ENCODE measurements around the gene KCNQ1.
A peak's percentile ranks its signal among the peaks of the same experiment; 100 is the strongest.

The KCNQ1 gene

DNA sequence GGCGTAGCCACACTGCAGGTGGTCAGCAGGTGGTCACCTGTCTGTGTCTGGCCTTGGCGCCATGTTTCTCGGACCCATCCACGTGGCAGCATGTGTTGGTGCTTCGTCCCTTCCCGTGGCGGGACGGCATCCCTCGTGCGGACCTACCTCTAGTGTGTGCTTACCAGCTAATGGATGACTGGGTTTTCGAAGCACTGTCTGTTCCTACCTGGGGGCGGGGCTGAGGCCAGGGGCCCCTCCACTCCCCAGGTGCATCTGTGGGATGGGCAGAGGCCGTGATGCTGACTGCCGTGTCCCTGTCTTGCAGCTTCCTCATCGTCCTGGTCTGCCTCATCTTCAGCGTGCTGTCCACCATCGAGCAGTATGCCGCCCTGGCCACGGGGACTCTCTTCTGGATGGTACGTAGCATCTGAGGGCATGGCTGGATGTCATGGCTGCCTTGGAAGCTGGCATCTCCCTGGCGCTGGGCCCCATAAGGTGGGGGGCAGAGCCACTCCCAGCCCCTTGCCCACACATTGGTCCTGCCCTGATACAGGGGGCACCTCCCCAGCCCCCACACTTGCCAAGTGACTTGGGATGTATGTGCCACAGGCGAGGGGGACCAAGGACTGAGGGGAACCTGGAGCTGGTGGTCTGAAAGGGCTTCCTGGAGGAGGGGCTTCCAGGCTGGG, 82.9 kb downstream of the KCNQ1 start:
- no peak for DNase-seq

DNA sequence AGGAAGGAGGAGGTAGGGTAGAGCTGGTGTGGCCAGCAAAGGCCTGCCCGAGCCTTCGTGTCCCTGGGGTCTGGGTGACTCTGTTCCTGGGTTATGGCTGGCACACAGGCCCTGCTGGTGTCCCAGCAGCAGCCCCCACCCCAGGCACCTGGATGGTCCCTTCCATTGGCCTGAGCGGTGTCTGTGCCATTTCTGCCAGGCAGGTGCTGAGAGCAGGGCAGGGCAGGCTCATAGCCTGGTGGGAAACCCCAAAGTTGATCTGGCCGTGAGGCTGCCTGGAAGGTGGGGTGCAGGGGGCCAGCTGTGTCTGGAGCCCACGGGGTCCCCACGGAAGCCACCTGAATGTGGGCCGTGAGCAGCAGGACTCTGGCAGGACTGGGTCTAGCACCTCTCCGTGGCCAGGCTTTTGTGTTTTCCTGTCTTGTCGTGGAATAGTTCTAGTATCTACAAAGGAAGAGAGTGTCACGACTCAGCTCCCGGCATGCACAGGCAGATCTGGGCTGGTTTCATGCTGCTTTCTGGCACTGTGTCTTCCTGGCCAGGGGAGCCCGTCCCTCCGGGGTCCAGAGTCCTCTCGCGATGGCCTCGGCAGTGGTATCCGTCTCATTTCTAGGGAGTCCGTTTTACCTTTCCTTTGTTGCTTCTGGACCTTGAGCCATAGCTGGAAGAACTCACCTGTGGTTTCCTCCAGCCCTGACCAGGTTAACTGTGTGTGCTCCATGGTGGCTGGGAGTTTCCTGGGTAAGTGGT, 83.7 kb downstream of the KCNQ1 start:
- no peak for DNase-seq

DNA sequence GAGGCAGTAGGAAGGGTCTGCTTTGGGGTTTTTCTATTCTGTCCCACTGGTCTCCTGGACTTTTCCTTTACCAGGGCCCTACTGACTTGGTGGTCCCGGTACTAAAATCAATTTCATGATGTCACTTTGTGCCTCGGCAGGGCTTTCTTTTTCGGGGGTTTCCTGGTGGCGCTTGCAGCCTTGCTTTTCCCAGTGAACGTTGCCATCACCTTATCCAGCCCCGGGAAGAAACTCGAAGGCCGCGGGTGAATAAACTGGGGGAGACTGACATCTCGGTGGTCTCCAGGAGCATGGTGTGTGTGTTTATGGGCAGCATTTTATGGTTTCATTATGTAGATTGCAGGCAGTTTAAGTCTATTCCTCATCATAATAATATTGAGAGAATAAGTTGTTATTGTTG, 84.4 kb downstream of the KCNQ1 start:
- DNase-seq = no peak

DNA sequence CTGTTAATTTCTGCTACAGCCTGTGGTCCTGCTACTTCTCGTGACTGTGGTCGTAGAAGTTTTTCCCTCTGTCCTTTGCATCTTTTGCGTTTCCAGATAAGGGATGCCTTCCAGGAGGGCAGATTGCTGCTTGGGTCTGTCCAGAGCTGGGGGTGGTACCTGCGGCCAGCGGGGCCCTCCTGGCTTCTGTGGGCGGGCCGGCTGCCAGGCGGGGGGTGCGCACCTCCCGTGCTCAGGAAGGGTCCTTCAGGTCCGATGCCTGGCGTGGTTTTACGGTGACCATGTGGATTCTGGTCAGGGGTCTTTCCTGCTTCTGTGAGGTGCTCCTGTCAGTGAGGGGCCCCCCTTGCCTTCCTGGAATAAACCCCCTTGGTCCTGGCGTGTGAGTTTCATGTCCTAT, 84.8 kb downstream of the KCNQ1 start:
- DNase-seq = no peak

DNA sequence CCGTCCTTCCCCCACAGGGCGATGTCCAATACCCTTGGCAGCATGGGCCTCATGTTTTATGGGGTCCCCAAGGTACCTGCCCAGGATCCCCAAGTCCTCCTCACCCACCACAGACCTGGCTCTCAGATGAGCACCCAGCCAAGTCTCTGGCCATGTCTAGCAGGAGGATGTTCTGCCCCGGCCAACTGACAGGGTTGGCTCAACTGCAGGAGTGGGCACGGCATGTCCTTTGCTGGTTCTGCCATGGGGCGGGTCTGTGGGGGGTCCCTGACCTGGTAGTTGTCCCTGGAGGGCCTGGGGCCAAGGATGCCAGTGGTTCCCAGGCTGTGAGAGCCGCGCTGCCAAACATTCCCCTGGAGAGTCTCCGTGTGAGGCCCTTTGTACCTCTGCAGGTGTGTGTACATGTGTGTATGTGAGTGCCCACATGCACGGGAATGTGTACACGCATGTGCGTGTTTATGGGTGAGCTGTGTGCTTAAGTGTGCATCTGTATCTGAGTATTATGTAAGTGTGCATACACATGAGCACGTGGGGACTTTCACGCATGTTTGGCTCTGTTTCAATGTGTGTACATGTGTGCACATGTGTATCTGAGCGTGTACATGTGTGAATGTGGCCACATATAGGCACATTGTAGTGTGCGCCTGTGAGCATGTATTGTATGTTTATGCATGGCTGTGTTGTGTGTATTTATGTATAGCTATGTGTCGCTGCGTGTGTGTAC, 85.5 kb downstream of the KCNQ1 start:
- DNase-seq = no peak

DNA sequence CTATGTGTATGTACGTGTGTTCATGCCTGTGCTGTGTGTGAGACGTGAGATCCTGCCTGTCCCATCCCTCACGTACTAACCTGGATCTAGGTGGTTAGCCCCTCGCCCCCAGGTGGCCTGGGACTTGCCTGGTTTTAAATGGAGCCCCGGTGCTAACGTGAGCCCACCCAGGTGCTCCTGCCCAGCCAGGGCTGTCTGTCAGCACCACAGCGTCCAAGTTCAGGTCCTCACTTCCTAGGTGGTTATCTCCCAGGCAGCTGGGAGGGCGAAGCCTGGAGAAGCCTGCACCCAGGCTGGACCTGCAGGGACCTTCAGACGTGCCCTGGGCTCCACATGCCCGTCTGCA, 86.0 kb downstream of the KCNQ1 start:
- DNase-seq = no peak

DNA sequence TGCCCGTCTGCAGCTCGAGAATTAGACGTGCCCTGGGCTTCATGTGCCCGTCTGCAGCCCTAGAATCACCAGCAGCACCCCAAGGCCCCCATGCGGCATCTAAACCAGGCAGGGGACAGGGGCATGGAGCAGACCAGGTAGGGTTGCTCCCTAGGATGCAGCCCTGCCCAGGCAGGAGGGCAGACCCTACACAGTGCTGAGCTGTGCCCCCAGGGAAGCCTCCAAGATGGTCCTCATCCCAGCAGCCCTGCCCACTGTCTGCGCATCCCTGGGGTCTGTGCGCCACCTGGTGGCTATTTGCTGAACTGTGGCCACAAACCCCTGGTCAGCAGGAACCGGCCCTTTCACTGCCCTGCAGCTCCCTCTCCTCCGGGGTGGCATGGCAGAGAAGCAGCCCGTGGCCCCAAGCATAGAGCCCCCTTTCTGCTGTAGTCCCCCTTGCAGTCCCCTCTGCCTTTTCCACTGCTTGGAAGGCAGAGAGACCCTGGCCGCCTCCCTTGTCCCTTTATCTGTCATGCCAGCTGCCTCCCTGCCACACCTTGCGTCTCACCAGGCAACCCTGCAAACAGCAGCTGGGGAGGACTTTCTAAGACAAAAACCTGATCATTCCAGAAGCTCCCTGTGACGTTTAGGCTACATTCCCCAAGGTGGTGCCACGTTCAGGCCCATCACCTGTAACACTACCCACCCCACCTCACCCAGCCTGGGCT, 86.6 kb downstream of the KCNQ1 start:
- DNase-seq = peak; percentile 71

DNA sequence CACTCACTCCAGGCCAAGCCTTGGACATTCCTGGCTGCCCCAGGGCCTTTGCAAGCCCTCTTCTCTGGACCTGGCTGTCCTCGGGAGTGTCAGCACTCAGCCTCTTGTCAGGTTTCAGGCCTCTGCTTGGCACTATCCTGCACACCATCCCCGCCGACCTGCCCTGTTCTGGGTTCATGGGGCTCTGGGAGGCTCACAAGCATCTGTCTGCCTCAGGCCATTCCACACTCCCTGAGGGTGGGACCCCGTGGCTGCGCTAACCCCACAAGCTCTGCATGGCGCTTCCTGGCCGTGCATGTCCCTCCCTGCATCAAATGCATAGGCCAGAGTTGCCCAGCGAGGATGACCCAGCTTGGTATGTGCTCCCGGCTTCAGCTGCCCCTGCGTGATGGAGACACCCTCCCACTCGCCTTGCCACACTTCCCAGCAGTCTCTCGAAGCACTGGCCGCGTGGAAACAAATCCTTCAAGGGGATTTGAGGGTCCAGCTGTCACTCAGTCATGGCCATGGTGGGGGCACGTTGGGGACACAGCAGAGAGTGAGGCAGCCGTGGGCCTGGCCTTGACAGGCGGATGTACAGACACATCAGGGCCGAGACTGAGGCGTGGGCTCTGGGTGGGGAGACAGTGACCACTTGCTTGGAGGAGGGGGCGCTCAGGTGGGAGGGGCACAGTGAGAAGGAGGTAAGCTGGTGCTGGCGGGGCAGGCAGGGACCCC, 87.3 kb downstream of the KCNQ1 start:
- no peak for DNase-seq

DNA sequence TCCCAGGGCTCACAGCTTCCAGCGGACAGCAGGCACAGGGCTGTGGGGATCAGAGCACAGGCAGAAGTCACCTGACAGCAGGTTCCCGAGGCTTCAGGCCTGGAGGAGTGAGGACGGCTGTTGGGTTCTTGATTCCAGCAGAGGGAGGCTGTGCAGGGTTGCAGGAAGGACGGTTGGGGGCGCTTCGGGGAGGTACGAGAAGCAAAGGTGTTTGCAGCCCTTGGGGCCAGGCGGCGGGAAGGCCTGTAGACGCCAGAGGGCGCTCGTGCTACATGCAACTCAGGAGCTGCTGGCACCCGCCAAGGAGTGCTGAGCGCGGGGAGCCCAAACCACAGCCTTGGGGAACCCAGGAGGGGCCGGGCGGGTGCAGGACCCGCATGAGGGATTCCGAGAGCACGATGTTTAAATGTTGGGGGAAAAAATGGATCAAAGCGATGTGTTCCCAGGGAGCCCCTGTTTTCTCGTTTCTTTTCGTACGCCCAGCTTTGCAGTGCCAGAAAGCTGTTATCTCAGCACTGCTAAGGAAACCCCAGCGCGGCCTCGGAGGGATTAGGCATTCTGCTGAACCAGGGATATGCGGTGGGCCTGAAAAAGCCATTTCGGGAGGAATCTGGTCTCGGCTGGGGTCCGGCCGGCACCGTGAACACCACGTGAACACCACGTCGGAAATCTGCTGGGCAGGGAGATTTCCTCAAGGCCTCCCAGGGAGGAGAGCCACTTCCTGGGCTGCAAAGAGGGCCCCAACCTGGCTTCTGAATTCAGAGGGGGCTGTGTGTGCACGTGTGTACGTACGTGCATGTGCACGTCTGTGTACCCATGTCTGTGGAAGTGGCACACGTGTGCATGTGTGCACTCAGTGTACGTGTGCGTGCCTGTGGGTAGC, 88.1 kb downstream of the KCNQ1 start:
- peak; percentile 96 for DNase-seq

DNA sequence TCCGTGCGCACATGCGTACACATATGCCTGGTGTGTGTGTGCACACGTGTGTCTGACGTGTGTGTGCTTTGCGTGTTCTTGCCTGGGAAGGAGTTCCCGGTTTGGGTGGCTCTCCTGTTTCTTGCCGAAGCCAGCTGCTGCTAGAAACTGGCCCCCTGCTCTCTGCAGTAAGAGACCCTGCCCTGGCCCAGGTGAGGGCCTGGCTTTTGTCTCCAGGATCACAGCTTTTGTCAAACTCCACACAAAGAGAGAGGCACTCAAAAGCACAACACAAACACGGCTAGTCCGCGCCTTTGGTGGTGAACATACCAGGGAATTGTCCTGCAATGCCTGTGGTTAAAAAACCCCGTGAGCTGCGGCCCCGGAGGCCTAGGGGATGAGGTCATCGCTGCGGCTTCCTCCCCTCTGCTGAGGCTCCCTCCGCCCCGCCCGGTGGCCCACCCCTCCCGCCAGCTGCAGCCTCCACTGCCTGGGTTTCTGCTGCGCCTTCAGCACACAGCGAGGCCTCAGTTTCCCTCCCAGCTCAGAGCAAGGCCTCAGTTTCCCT, 88.9 kb downstream of the KCNQ1 start:
- DNase-seq = peak; percentile 41

DNA sequence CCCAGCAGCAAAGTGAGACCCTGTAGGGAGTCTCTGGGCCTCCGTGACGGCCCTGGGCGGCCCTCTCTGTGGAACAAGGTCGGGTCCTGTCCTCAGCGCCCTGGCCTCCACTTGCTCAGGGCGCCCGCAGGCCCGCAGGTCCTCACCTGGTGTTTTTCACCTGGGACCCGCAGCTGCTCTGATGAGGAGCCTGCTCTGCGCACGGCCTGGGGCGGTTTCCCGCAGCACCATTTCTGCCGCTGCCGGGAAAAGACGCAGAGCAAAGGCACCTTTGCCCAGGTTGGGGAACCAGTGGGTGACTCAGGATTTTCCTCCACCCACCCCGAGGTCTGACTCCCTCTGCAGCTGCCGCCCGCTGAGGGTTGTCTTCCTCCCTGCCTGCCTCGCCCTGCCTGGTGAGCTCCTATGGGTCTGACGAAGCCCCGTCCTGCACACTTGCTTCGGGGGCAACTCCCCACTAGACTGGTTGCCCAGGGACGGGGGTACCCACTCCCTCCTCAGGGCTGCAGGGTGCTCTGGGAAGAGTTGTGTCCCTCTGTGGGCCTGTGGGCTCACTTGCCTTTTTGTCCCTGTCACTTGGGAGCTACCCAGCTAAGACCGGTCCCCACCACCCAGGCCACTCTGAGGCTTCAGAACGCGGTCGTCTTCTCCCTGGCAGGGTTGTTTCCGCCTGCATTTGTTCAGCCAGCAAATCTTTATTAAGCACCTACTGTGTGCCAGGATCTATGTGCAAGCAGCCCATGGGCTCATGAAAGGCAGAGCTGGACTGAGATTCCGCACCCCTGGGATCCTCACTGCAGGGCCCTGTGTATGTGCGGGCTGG, 89.5 kb downstream of the KCNQ1 start:
- DNase-seq = no peak

DNA sequence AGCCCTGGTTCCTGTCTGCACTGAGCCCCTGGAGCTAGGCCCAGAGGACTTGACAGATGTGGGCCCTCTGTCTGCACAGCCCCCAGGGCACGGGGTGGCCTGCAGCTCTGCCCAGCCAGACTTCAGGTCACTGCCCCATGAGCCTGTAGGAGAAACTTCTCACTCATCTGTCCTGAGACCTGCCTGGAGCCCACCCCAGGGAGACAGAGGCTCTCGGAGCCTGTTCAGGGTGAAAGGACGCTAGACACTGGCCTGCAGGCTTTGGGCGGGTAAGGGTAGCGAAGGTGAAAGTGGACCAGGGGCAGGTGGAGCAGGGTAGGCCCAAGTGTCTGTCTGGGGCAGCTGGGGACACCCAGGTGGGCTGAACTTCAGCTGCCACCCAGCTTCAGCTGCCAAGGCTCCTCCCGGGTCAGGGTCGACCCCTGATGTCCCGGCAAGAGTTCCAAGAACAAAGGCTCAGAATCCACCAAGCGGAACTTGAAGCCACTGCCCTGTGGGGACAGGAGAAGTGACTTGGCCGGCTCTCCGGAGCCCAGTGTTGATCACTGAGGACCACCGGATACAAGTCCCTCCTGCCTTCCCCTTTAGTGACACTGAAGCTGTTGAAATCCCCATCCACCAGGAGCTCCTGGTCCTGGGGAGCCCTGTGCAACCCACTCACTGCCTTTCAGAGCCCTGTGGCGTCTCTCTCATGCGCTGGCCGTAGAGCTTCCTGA, 90.3 kb downstream of the KCNQ1 start:
- DNase-seq = no peak

DNA sequence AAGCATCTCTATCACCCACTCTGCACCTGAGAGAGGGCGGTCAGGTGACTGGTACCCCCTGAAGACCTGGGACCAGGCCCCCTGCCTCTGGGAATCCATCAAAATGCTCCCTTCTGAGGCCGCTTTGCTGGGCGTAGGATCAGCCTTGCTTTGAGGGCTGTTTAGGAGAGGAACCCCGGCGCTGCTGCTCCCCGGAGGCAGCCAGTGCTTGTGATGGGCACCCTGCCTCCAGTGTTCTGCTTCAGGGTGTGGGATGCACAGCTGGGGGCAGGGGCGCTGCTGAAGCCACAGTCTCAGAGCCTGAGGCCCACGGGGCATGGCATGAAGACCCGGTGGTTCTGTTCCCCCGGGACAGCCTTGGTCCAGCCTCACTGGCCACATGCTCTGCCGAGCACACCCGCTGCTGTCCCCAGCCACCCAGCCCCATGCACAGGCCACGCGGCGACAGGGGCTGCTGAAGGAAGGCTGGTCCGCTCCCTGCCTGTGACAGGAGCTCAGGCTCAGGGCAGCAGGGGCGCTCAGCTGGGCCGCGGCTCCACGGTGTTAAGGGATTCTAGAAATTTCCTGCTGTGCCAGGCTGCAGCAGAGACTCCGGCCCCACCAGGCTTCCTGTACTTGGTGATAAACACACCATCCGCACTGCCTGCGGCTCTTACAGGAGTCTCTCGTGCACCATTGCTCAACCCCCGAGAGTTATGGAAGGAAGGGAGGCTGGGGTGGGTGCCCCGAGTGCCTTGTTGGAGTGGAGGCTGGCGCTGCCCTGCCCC, 91.0 kb downstream of the KCNQ1 start:
- no peak for DNase-seq

DNA sequence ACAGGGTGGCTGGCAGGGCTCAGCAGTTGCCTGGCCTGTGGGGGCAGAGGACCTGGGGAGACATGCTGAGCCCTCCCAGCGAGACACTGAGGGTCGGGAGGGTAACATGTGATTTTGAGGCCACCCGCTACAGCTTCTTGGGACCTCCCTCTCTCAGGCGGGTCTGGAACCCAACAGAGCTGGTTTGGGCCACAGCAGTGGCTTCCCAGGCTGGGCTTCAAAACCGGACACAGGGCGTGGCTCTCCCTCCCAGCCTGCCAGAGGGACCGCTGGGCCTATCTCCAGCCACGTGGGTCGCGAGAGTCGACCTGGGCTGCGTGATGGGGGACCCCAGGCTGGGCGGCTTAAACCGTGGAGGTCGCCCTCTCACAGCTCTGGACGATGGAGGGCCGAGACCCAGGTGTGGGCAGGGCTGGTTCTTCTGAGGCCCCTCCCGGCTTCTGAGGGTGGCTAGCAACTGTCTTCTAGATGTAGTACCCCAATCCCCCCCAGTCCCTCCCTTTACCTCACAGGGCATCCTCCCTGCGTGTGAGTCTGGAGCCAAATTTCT, 91.7 kb downstream of the KCNQ1 start:
- no peak for DNase-seq

DNA sequence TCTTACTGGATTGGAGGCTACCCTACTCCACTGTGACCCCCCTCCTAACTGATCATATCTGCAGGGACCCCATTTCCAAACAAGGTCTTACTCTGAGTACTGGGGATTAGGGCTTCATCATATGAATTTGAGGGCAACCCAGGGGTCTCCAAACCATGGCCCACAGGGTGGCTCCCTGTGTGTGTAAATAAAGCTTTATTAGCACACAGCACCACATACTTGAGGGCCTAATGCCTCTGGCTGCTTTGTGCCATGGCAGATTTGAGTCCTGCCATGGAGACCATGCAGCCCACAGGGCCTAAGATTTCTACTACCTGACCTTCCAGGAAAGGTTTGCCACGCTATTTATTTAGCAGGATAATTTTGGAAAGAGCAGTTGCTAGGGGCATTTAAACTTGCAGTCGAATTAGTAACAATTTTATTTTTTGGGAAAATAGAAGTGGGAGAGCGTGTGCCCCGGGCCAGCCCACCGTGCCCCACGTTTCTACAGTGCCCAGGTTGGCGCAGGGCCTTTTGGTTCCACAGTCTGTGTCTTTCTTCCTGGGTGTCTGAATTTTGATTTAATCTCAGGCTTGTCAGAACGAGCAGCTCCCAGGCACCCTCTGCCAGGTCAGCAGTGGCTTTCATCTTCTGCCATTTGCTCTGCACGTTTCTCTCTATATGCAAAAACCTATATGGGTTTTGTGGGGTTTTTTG, 92.3 kb downstream of the KCNQ1 start:
- DNase-seq = no peak

DNA sequence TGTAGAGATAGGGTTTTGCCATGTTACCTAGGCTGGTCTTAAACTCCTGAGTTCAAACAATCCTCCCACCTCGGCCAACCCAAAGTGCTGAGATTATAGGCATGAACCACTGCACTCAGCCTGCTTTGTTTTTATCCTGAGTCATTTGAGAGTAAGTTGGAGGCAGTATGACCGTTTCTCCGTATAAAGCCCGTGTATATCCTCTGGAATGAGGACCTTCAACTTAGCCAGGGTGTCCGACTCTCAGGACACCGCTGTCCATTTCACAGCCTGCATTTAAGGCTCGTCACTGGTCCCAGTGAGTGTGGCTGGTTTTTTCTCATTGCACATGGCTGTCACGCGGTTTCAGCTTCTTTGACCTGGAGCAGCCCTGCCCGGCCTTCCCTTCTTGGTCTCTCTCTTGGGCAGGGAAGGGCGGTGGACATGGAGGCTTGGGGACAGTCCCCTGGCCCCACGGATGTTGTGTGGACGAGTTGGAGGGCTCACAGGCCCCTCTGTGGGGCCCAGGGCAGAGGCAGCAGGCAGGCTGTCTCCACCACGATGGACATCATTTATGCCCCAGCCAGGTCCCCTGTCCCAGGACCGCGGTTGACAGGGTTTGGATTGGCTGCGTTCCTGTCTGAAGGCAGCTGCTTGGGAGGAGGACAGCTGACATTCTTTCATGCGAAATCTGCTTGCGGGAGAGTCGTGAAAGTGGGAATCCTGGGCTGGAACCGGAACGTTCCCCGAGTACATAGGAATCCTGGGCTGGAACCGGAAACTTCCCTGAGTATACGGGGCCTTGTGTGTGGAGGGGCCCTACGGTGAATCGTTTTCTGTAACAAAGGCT, 93.3 kb downstream of the KCNQ1 start:
- DNase-seq = no peak

DNA sequence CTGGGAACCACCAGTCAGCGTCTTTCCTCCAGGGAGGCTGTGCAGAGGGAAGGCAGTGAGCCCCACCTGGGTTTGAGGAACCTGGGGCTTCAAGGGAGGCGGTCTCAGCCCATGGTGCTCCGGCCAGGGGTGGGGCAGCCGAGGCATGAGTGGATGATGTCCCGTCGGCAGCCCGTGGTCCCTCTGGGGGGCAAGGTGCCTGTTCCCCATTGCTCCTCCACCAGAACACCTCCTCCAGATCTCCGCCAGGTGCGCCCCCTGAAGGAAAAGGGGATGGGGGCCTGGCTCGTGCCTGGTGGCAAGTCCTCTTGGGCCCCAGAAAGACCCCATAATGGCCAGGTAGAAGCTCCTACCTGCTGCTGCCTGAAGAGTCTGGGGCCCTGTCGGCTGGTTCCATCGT, 94.1 kb downstream of the KCNQ1 start:
- no peak for DNase-seq

Measured in stimulated activated CD4-positive, alpha-beta T cell treated with anti-CD3 and anti-CD28 coated beads, Interleukin-15, amount 100 ng/mL, for 24 hours (primary cell).